8988T (cell line): ENCODE data around the gene PGA4.
"Not testable (repeated sequence)": the region's sequence is repeated elsewhere in the genome, so short reads cannot be mapped to it uniquely, and the experiment has no call there.

Source experiments
- DNase-seq: peaks from one replicate; pipeline ENCODE4 v3.0.0; 2011

Gene PGA4

GRCh38 chr11:61252332-61252731 lies 30.2 kb downstream of the PGA4 start:
- DNase-seq = not testable (repeated sequence)

- peak; percentile 92 for DNase-seq
Observed at GRCh38 chr11:61254403-61255025, 32.4 kb downstream of the PGA4 start.

- DNase-seq = no peak
Observed at GRCh38 chr11:61256710-61257482, 34.7 kb downstream of the PGA4 start.

GRCh38 chr11:61258546-61258945 lies 36.4 kb downstream of the PGA4 start:
- no peak for DNase-seq

- no peak for DNase-seq
Observed at GRCh38 chr11:61259363-61259762, 37.2 kb downstream of the PGA4 start.

- no peak for DNase-seq
Observed at GRCh38 chr11:61264371-61264770, 42.2 kb downstream of the PGA4 start.

- DNase-seq = no peak
Observed at GRCh38 chr11:61264795-61265194, 42.6 kb downstream of the PGA4 start.

GRCh38 chr11:61265357-61265756 lies 43.2 kb downstream of the PGA4 start:
- DNase-seq = no peak

- no peak for DNase-seq
Observed at GRCh38 chr11:61266602-61267001, 44.5 kb downstream of the PGA4 start.

GRCh38 chr11:61267437-61267841 lies 45.3 kb downstream of the PGA4 start:
- no peak for DNase-seq

GRCh38 chr11:61268588-61269250 lies 46.6 kb downstream of the PGA4 start:
- no peak for DNase-seq

GRCh38 chr11:61270354-61271076 lies 48.4 kb downstream of the PGA4 start:
- no peak for DNase-seq

GRCh38 chr11:61272731-61273130 lies 50.6 kb downstream of the PGA4 start:
- no peak for DNase-seq

- DNase-seq = no peak
Observed at GRCh38 chr11:61273178-61274078, 51.3 kb downstream of the PGA4 start.

- DNase-seq = no peak
Observed at GRCh38 chr11:61274084-61274483, 51.9 kb downstream of the PGA4 start.

GRCh38 chr11:61275191-61275590 lies 53.0 kb downstream of the PGA4 start:
- no peak for DNase-seq

GRCh38 chr11:61277186-61278000 lies 55.2 kb downstream of the PGA4 start:
- no peak for DNase-seq

- no peak for DNase-seq
Observed at GRCh38 chr11:61278001-61278470, 55.9 kb downstream of the PGA4 start.

- DNase-seq = no peak
Observed at GRCh38 chr11:61279934-61280659, 58.0 kb downstream of the PGA4 start.

- DNase-seq = no peak
Observed at GRCh38 chr11:61280883-61281580, 58.9 kb downstream of the PGA4 start.
